GM18868 (cell line): ENCODE data around the gene COBLL1.
"Not testable (repeated sequence)": the region's sequence is repeated elsewhere in the genome, so short reads cannot be mapped to it uniquely, and the experiment has no call there.

Experiments
- ATAC-seq: cut with Tn5 transposase; IDR thresholded peaks from one replicate; pipeline ENCODE4 v1.9.1; 2021; ENCODE audit warnings: mild to moderate bottlenecking, moderate library complexity; ENCODE audit not compliant: unreplicated experiment

Gene COBLL1, protein sequence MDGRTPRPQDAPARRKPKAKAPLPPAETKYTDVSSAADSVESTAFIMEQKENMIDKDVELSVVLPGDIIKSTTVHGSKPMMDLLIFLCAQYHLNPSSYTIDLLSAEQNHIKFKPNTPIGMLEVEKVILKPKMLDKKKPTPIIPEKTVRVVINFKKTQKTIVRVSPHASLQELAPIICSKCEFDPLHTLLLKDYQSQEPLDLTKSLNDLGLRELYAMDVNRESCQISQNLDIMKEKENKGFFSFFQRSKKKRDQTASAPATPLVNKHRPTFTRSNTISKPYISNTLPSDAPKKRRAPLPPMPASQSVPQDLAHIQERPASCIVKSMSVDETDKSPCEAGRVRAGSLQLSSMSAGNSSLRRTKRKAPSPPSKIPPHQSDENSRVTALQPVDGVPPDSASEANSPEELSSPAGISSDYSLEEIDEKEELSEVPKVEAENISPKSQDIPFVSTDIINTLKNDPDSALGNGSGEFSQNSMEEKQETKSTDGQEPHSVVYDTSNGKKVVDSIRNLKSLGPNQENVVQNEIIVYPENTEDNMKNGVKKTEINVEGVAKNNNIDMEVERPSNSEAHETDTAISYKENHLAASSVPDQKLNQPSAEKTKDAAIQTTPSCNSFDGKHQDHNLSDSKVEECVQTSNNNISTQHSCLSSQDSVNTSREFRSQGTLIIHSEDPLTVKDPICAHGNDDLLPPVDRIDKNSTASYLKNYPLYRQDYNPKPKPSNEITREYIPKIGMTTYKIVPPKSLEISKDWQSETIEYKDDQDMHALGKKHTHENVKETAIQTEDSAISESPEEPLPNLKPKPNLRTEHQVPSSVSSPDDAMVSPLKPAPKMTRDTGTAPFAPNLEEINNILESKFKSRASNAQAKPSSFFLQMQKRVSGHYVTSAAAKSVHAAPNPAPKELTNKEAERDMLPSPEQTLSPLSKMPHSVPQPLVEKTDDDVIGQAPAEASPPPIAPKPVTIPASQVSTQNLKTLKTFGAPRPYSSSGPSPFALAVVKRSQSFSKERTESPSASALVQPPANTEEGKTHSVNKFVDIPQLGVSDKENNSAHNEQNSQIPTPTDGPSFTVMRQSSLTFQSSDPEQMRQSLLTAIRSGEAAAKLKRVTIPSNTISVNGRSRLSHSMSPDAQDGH

DNA sequence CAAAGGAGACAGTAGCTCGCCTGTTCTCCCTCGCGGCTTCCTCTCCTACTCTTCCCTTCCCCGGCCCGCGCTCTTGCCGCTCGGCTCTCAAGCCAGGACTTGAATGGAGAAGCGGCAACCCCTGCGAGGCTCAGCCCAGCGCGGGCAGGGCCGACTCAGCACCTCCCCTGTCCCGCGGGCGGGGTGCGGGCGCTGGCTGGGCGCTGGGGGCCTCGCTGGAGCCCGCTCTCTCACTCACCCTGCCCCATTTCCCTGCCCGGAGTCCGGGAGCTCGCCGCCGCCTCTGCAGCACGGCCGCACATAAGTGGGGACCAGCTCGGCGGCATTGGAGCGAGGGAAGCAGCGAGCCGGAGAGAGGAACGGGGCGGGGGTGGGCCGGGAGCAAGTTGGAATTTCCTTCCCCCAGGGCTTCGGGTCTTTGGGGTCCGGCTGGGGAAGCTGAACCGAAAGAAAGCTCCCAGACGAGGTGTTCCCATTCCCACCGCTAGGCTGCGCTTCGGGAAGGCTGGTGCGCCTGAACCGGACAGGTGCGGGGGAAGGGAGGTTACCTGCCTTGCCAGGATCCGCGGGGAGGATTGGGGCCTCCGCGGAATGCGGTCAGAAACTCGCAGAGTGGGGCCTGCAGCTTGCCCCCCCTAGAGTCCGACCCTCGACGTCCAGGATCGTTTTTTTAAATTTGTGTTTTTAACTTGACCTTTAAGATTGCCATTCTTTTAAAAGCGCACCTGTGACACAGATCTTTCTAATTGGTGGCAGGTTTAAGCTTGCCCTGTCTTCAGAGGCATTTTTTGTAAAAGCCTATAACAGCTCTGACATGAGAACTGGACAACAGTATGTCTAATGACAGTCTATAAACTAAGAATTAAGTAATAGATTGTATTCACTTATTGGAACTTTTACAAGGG, at the start of gene COBLL1:
Gene COBLL1, minus strand, starts transcription at position 105 of the 905 bp plus-strand sequence. CDS start 627 bp downstream, outside the sequence.
- peak; percentile 73 for ATAC-seq

DNA sequence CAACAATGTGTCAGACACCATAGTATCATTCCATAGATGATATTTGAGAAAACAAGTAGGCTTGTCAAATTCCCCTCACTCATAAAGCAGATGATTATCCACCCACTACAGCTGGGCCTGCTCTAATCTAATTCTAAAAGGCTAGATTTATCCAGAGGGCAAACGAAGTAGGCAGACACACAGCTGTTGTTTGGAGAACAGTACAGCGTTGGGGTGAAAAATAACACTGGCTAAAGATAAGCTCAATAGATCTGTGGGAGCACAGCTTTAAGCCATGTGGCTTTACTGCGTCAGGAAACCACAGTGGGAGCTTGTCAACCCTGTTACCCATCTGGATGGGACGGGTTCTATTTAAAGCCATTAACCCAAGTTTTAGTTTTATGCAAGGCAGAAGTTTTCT, 48.9 kb upstream of the COBLL1 start:
- no peak for ATAC-seq

DNA sequence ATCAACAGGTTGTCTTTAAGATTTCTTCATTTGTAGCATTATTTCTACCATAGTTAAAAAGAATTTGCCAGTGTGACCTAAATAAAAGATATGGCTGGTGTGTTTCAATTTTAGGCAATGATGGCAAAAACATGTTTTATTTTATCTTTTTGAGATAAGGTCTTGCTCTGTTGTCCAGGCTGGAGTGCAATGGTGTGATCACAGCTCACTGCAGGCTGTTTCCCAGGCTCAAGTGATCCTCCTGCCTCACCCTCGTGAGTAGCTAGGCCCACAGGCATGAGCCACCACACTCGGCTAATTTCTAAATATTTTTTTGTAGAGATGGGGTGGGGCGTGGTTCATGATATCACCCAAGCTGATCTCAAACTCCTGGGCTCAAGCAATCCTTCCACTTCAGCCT, 47.0 kb upstream of the COBLL1 start:
- no peak for ATAC-seq

DNA sequence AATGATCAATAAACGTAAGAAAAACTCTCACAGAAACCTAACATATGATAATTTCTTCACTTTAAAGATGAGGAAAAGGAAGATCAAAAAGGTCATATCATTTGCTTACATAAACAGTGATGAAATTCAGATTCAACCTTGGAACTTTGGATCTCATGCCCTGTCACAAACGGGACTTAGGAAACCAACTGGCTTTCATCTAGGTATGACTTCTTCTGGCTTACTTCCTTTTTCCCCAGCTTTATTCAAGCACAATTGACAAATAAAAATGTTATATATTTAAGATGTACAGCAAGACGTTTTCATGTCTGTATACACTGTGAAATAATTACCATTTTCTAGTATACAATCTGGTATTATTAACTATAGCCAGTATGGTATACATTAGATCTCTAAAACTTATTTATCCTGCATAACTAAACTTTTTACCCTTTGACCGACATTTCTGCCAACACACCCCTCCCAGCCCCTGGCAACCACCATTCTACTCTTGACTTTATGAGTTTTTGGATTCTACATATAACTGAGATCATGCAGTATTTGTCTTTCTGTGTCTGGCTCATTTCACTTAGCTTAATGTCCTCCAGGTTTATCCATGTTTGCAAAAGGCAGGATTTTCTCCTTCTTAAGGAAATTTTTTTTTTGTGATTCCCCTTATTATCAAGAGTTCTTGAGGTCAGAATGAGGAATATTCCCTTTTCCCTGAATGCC, 46.0 kb upstream of the COBLL1 start:
- ATAC-seq, result no peak

DNA sequence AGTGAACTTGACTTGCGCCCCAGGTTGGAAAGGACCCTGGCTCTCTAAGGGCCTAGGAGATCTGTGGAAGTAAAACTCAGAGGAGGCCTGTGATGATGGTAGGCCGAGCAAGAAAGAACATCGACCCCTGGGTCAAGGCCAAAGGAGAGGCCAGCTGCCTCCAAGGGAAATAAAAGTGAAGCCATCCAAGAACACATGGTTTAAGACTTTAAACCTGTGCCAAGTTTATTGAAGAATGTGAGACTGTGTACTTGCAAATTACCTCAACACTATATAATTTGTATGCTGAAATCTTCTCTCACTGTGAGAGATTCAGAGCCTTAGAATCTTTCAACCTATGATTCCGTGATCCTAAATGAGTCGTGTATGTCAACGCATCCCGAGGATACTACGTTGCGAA, 40.7 kb upstream of the COBLL1 start:
- ATAC-seq, result no peak

DNA sequence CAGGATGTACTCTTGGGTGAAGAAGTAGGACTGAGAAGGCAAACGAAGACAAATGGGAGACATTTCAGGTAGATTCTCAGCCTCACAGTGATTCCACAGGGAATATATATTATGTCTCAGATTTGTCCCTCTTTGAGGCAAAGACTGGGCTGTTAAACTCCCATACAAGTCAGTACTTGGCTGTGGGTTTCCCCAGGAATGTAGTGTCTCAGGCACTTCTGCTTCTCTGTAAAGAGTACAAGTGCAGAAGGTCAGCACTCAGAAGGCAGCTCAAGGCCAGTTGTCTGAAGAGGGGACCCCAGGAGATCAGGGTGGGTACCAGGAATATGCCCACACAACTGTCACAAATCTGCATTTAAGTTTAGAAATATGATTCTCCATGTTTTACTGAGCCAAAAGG, 39.9 kb upstream of the COBLL1 start:
- ATAC-seq, result no peak

DNA sequence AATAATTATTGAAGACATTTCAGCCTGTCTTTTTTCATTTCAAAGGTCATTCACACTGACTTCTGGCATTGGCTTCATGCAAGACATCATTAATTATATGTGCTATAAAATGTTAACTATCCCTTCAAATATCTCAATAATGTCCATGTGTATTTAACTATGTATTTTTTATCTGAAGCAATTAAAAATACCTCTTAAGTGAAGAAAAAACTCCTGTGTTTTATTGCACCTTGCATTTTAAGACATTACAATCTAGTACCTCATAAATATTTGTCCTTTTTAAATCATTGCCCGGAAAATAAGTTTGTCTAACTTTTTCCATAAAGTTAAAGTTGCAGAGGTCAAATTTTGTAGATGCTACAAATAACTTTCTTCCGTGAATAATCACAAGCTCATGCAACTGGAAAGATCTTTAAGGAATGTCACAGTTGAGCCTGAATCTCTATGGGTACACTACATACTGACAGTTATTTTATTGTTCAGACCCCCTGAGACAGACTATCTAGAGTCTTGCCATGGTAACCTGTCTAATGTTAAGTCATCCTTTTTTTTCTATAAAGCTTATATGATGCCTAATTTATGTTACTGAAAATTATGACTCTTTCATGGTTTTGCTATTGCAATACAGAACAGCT, 38.4 kb upstream of the COBLL1 start:
- no peak for ATAC-seq

DNA sequence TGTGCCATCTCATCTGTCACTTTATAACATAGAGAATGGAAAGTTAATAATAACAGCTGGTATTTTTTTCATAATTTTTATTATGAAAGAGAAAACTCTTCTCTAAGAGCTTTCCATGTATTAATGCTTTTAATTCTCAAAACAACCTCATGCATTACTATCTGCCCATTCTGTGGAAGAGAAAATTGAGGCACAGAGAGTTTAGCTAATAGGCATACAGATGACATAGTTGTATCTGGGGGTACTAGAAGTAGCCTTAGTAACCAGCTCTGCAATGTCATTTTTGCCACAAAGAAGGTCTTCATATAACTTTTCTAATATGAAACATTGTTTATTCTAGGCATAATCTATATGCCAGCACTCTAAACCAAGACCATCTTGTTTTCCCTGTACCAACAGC, 36.3 kb upstream of the COBLL1 start:
- ATAC-seq, result no peak

DNA sequence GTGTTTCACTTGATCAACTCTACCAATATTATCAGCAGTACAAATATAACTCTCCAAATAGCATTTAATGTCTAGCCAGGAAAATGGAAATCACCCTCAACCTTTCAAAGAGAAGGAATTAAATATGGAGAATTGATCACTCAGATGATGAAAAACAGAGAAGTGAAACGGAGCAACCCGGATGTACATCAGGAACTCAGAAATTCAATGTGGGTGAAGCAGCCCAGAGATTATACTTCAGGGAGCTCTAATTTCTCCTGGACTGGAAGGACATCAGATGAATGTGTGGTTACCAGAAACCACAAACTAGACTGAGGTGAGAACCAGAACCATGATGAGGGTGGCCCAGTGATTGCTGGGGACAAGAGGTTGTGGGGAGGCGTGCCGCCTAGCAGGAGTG, 35.5 kb upstream of the COBLL1 start:
- ATAC-seq, result no peak

DNA sequence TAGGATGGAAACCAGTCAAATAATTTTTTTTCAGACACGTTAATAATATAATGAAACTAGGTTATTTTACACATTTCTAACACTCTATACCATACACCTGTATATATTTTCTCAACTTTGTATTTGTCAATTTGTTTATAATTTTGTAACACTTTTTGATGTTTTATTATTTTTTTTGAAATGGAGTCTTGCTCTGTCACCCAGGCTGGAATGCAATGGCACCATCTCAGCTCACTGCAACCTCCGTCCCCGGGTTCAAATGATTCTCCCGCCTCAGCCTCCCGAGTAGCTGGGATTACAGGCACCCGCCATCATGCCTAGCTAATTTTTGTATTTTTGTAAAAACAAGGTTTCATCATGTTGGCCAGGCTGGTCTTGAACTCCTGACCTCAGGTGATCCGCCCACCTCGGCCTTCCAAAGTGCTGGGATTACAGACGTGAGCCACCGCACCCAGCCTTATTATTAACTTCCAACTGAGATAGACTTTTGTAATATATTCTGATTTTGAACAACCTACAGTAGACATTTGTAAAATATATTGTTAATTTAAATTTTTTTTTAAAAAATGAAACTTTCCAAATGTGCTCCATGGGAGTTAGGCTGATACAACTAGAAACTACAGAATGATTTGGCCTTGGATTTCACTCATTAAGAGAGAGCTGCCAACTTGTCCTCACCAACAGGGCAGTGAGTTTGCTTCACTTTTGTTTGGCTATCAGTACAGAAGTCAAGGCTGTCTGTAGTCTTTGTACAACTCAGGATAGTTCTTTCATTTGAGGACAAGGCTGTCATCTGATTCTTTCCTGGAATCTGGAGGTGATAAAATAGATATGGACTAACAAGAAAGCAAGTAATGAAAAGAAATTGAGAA, 33.9 kb upstream of the COBLL1 start:
- no peak for ATAC-seq

DNA sequence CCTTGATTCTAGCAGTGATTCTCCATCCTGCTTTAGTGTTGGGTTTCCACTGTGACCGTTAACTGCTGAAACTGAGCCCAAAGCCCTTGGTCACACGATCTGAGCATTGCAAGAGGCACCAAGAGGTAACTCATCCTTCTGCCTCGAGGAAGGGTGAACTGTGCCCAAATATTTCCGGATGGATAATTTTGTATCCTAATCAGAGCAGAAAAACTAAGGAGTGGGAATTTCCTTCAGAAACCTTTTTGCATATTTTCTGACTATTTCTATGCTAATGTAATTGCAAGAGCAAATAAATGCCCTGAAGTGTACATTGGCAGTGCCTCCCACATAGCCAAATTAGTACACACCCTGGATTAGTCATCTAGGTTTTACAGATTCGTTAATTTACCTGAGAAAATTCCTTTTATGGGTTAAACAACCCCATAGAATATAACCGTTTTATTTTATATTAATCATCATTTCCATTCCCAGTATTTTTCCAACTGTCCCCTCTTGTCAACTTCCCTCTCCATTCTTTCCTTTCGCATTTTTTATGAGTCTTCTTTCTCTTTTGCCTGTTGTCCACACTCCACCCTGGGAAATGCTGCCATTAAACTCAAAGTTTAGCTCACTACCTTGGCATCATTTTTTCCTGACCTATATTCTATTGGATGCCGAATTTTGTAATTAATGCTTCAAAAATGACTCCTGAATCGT, 31.7 kb upstream of the COBLL1 start:
- no peak for ATAC-seq

DNA sequence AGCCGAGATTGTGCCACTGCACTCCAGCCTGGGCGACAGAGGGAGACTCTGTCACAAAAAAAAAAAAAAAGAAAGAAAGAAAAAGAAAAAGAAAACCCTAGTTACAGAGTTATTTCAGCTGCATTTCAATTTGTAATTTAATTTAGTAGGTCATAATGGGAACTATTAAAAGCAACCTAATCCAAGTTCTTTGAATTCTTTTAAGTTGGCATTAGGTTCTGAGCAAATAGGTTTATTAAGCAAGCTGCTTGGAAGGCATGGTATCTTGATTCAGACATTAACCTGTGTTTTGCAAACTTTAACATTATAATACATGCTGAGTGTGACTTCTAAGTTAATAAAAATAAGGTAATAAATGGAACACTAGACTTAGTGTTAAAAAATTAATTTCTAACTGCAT, 29.8 kb upstream of the COBLL1 start:
- ATAC-seq, result no peak

DNA sequence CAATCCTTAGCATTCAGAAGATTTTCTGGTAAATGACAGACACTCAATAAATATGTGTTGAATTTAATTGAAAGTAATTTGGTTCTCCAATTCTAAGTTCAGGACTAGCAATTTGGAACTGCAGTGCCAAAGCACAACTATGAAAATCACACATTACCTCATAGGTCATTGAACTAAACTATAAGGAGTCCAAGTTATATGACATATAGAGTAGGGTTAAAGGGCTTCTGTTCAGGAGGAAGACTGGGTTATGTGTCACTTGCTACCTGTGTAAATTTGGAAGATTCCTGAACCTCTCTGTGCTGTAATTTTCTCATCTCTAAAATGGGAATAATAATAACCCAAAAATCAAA, 27.8 kb upstream of the COBLL1 start:
- ATAC-seq, result no peak

DNA sequence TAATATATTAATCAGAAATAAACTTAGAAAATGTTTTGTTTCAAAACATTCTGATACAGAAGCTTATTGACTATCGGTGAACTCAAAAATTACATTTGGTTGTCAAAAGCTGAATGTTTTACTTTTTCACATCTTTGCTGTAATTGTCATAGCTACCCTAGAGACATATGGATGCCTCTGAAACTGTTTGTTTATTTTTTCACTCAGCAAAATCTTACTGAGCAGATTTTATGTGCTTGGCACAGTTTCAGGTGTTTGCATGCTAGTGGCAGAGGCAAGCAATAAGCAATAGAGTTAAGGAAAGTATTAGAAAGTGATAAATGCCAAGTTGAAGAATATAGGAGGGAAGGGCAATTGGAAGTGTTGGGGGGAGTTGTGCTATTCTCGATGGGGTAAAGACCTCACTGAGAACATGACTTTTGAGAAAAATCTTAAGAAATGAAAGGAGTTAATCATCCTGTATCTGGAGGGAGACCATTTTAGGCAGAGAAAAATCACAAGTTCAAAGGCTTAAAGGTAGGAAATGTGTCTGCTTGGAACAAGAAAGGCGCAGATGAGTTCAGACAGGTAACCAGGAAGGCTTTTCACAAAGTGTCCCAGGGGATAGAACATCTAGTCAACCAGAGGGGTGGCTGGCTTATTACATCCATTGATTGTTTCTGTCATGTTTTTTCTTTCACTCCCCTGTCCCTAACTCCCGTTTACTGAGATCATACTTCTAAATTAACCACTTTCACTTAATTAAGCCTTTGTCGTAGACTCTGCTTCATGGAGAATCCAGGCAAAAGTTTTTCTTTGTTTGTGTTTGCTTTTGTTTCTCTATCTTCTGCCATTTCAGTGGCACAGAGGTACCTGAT, 27.2 kb upstream of the COBLL1 start:
- ATAC-seq, result no peak

DNA sequence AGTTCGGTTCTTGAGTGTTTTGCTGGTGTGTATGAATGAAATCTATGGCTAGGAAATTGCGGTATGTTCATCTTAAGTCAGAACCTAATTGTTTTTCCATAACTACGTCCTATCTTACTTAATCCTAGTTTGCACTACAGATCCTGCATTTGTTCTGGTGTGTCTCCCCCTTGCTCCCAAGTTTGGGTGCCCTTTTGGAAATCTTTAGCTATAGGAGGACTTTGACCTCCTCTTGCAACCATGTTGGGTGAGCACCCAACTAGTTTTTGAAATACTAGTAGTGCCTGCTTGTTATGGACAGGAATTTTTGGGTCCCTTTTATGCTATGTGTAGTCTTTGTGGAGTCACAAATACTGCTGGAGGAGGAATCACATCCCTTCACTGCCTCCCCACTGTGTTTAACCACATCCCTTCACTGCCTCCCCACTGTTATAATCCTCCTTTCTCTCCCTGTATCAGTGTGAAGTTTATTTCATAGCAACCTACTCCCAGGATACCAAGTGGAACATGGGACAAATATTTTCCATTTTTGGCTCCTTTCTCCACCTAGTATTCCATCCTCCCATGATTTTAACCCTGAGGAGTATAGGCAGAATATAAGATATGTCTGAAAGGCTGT, 26.3 kb upstream of the COBLL1 start:
- ATAC-seq, result no peak

DNA sequence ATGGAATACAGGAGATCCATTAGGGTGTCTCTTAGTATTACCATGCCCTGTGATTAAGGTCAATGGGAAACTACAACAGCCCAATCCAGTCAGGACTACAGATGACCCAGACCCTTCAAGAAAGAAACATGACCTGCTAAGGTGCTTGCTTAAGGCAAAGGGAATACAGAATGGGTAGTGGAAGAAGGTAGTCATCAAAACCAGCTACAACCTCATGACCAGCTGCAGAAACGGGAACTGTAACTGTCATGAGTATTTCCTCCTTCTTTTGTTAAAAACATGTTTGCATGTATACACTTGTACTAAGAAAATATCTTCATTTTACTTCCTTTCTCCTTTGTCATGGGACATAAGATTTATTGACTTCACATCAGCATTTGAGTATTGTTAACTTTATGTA, 24.8 kb upstream of the COBLL1 start:
- ATAC-seq, result not testable (repeated sequence)

DNA sequence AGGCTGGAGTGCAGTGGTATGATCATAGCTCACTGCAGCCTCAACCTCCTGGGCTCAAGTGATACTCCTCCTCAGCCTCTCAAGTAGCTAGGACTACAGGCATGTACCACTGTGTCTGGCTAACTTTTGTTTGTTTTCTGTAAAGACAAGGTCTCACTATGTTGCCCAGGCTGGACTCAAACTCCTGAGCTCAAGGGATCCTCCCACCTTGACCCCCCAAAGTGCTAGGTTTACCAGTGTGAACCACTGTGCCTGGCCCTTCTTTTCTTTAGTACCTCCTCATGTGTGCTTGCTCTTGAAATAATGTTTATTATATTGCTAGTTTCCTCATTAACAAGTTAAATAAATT, 19.0 kb upstream of the COBLL1 start:
- ATAC-seq, result no peak
